Measurements from ENCODE around the gene TRAFD1.
"Not testable (repeated sequence)": the region's sequence is repeated elsewhere in the genome, so short reads cannot be mapped to it uniquely, and the experiment has no call there.

The TRAFD1 gene

DNA sequence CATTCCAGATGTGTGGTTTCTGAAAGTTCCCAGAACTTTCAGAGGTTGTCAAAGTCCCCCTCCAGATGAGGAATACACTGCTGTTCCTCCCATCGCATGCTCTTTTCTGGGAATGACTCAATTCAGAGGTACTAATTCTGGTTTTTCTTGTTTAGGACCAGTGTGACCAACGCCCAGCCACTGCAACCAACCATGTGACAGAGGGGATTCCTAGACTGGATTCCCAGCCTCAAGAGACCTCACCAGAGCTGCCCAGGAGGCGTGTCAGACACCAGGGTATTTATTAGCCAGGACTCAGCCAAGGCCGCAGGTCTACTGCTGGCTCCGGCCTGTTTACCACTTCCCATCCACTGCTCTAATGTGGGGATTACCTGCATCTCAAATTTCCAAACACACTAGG lies 24.2 kb downstream of the TRAFD1 start:
- no peak for DNase-seq (ENCODE audit: low read depth)
- TF ChIP-seq, protein P1, sequence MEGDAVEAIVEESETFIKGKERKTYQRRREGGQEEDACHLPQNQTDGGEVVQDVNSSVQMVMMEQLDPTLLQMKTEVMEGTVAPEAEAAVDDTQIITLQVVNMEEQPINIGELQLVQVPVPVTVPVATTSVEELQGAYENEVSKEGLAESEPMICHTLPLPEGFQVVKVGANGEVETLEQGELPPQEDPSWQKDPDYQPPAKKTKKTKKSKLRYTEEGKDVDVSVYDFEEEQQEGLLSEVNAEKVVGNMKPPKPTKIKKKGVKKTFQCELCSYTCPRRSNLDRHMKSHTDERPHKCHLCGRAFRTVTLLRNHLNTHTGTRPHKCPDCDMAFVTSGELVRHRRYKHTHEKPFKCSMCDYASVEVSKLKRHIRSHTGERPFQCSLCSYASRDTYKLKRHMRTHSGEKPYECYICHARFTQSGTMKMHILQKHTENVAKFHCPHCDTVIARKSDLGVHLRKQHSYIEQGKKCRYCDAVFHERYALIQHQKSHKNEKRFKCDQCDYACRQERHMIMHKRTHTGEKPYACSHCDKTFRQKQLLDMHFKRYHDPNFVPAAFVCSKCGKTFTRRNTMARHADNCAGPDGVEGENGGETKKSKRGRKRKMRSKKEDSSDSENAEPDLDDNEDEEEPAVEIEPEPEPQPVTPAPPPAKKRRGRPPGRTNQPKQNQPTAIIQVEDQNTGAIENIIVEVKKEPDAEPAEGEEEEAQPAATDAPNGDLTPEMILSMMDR (IDR thresholded peaks at IDR 0.05; ENCODE audit: control insufficient read depth, insufficient read depth, low read depth, low read length, missing control alignments), result no peak
- no peak overlapping the region for H3K4me3 ChIP-seq (ENCODE audit: control insufficient read depth, low read depth, low read length)

DNA sequence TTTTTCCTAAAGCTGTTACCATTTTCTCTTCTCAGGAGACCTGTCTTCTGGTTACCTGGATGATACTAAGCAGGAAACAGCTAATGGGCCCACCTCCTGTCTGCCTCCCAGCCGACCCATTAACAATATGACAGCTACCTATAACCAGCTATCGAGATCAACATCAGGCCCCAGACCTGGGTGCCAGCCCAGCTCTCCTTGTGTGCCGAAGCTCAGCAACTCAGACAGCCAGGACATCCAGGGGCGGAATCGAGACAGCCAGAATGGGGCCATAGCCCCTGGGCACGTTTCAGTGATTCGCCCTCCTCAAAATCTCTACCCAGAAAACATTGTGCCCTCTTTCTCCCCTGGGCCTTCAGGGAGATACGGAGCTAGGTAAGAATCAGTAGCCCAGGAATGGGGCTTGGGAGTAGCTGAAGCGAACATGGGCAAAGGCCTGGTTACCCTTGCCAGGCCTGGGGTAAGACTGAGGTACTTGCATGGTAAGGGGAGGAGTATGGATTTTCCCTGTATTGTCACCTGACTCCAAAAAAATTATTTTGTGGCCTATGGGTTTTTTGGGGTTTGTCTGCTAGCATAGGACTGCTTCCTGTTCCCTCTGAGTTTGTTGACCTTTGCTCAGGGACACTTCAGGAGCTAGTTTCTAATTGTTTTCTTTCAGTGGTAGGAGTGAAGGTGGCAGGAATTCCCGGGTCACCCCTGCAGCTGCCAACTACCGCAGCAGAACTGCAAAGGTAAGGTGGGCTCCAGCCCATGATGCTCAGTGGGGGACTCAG lies 26.6 kb downstream of the TRAFD1 start:
- DNase-seq (ENCODE audit: low read depth), result no peak
- H3K4me3 ChIP-seq (ENCODE audit: control insufficient read depth, low read depth, low read length), result no peak overlapping the region
- TF ChIP-seq, protein P1 (IDR thresholded peaks at IDR 0.05; ENCODE audit: control insufficient read depth, insufficient read depth, low read depth, low read length, missing control alignments), result no peak

DNA sequence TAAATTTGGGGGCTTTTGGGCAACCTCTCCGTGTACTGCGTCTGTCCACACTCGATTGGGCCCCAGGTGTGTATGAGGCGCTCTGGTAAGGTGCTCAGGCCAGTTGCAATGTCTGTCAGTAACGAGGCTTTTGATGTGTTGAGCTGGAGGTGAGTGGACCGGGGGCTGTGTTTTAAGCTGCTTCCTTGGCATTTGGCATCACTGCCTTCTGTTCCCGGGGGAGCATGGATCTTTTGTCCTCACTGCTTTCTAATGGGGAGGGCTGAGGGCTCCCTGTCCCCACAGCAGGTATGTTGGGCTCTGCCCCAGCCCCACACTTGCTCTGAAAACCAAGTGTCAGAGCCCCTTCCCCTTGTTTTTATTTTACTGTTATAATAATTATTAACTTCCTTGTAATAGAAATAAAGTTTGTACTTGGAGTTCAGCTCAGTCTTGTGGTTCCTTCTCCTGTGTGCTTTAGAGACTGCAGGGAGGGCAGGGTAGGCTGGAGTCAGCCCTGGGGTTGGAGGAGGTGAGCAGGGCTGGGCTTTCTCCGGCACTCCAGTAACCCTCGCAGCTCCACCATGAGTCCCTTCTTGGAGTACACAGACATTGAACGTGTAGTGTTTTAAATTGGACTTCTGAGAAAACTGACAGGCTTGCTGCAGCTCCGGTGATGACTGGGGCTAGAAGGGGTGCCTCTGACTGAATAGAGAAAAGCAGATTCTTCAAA lies 28.0 kb downstream of the TRAFD1 start:
- DNase-seq (ENCODE audit: low read depth), result no peak
- TF ChIP-seq, protein P1 (IDR thresholded peaks at IDR 0.05; ENCODE audit: control insufficient read depth, insufficient read depth, low read depth, low read length, missing control alignments), result no peak

DNA sequence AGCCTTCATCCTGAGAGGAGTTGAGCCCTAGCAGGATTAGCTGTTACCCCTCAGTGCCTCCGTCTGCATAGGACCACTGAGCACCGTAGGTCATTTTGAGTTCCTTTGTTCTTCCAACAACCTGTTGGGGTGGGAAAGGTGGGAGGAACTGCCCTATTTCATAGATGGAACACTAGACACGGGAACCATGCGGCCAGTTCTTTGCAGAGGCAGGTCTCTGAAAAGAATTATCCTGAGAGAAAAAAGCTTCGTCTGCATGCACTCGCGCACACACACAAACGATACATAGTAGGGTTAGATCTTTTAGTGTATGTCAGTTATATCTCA lies 28.5 kb downstream of the TRAFD1 start:
- DNase-seq (ENCODE audit: low read depth), result no peak
- TF ChIP-seq, protein P1 (IDR thresholded peaks at IDR 0.05; ENCODE audit: control insufficient read depth, insufficient read depth, low read depth, low read length, missing control alignments), result no peak
- no peak overlapping the region for H3K4me3 ChIP-seq (ENCODE audit: control insufficient read depth, low read depth, low read length)

More for the DNA sequence above, 28.0 kb downstream of the TRAFD1 start:
- no peak overlapping the region for H3K4me3 ChIP-seq (ENCODE audit: control insufficient read depth, low read depth, low read length)

DNA sequence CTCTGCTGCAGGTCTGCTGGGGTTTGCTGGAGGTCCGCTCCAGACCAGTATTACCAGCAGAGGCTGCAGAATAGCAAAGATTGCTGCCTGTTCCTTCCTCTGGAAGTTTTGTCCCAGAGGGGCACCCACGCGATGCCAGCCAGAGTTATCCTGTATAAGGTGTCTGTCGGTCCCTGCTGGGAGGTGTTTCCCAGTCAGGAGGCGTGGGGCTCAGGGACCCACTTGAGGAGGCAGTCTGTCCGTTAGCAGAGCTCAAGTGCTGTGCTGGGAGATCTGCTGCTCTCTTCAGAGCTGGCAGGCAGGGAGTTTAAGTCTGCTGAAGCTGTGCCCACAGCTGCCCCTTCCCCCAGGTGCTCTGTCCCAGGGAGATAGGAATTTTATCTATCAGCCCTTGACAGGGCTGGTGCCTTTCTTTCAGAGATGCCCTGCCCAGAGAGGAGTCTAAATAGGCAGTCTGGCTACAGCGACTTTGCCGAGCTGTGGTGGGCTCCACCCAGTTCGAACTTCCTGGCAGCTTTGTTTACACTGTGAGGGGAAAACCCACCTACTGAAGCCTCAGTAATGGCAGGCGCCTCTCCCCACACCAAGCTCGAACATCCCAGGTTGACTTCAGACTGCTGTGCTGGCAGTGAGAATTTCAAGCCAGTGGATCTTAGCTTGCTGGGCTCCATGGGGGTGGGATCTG lies 33.2 kb downstream of the TRAFD1 start:
- DNase-seq (ENCODE audit: low read depth); H3K4me3 ChIP-seq (ENCODE audit: control insufficient read depth, low read depth, low read length): not testable (repeated sequence)

DNA sequence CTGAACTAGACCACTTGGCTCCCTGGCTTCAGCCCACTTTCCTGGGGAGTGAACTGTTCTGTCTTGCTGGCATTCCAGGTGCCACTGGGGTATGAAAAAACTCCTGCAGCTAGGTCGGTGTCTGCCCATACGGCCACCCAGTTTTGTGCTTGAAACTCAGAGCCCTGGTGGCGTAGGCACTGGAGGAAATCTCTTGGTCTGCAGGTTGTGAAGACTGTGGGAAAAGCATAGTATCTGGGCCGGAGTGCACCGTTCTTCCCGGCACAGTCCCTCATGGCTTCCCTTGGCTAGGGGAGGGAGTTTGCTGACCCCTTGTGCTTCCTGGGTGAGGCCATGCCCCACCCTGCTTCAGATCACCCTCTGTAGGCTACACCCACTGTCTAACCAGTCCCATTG lies 33.8 kb downstream of the TRAFD1 start:
- DNase-seq (ENCODE audit: low read depth), result no peak
- TF ChIP-seq, protein P1 (IDR thresholded peaks at IDR 0.05; ENCODE audit: control insufficient read depth, insufficient read depth, low read depth, low read length, missing control alignments), result no peak
- no peak overlapping the region for H3K4me3 ChIP-seq (ENCODE audit: control insufficient read depth, low read depth, low read length)

DNA sequence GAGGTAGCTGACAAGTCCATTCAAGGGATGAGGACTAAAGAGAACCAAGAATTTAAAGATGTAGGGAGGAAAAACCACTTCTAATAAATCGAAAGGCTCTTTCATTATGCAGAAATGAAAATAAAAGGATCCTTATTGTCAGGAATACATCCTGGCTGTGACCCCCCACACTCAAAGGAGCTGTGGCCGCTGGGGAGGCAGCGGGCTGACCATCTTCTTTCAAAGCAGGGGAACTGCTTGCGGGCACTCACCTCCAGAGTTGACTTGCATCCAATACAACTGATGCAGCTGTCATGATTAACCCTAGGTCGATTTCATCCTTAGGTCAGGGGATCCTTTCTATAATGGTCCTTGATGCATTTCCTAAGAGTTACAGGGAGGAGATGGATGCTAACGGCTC lies 35.3 kb downstream of the TRAFD1 start:
- TF ChIP-seq, protein P1 (IDR thresholded peaks at IDR 0.05; ENCODE audit: control insufficient read depth, insufficient read depth, low read depth, low read length, missing control alignments), result no peak
- no peak for DNase-seq (ENCODE audit: low read depth)
- no peak overlapping the region for H3K4me3 ChIP-seq (ENCODE audit: control insufficient read depth, low read depth, low read length)

All from AG09309 (cell line).